ENCODE results near the gene CSF2. TPM values are rescaled to one million over a fixed set of nuclear protein-coding genes. Genes with fewer than 3 reads are reported as not detected.

Gene CSF2
- total RNA-seq, 4 donors from 2014 or later, result not detected

- Histone ChIP-seq H3K27ac (no peak overlapping the region), H3K9me3 (no peaks in the 10 kb centered on the region), H3K36me3 (no peaks in the 10 kb centered on the region), H3K4me1 (no peaks in the 10 kb centered on the region), H3K4me3 (no peak overlapping the region), H3K27me3 (no peaks in the 10 kb centered on the region)
- intact Hi-C loops (cut with DNase I), result no loop called here
- TF ChIP-seq POLR2A (IDR thresholded peaks at IDR 0.05) (no peak), CTCF (IDR thresholded peaks at IDR 0.05) (no peak)
- DNase-seq, result no peak
- WGBS, 2 donors, result 60 to 80% methylated on average over 1 of the region's 2 CpGs
Observed at GRCh38 chr5:132027027-132027426, 46.6 kb upstream of the CSF2 start.

GRCh38 chr5:132029609-132030330 lies 43.8 kb upstream of the CSF2 start:
- WGBS, 2 donors, result 79 to 80% methylated on average over 4 of the region's 4 CpGs
- Histone ChIP-seq H3K4me1 (no peaks in the 10 kb centered on the region), H3K27ac (no peak overlapping the region), H3K27me3 (no peaks in the 10 kb centered on the region), H3K36me3 (no peaks in the 10 kb centered on the region), H3K4me3 (no peak overlapping the region), H3K9me3 (no peaks in the 10 kb centered on the region)
- intact Hi-C loops (cut with DNase I), result no loop called here
- DNase-seq, result no peak
- TF ChIP-seq POLR2A (IDR thresholded peaks at IDR 0.05) (no peak), CTCF (IDR thresholded peaks at IDR 0.05) (no peak)

- no peak for DNase-seq
- intact Hi-C loops (cut with DNase I), result no loop called here
Observed at GRCh38 chr5:132030610-132031009, 43.0 kb upstream of the CSF2 start.

GRCh38 chr5:132032196-132032595 lies 41.4 kb upstream of the CSF2 start:
- Histone ChIP-seq H3K4me1 (no peaks in the 10 kb centered on the region), H3K9me3 (no peaks in the 10 kb centered on the region), H3K27me3 (no peaks in the 10 kb centered on the region), H3K27ac (no peak overlapping the region), H3K4me3 (no peak overlapping the region), H3K36me3 (no peaks in the 10 kb centered on the region)
- intact Hi-C loops (cut with DNase I), result no loop called here
- TF ChIP-seq POLR2A (IDR thresholded peaks at IDR 0.05) (no peak), CTCF (IDR thresholded peaks at IDR 0.05) (no peak)
- no peak for DNase-seq

More at GRCh38 chr5:132030610-132031009, 43.0 kb upstream of the CSF2 start:
- 85 to 93% methylated on average over 2 of the region's 2 CpGs for WGBS, 2 donors
- H3K27me3 ChIP-seq, result no peaks in the 10 kb centered on the region
- TF ChIP-seq POLR2A (IDR thresholded peaks at IDR 0.05), result no peak
- no peak for TF ChIP-seq CTCF (IDR thresholded peaks at IDR 0.05)
- H3K36me3 ChIP-seq, result no peaks in the 10 kb centered on the region
- no peak overlapping the region for H3K27ac ChIP-seq
- no peaks in the 10 kb centered on the region for H3K4me1 ChIP-seq
- no peaks in the 10 kb centered on the region for H3K9me3 ChIP-seq
- H3K4me3 ChIP-seq, result no peak overlapping the region

- no peak overlapping the region for H3K4me3 ChIP-seq
- no peak overlapping the region for H3K27ac ChIP-seq
- no peaks in the 10 kb centered on the region for H3K27me3 ChIP-seq
- 57 to 59% methylated on average over 4 of the region's 4 CpGs for WGBS, 2 donors
- intact Hi-C loops (cut with DNase I), result no loop called here
- TF ChIP-seq CTCF (IDR thresholded peaks at IDR 0.05) (no peak), POLR2A (IDR thresholded peaks at IDR 0.05) (no peak)
- no peaks in the 10 kb centered on the region for H3K9me3 ChIP-seq
- H3K36me3 ChIP-seq, result no peaks in the 10 kb centered on the region
- no peaks in the 10 kb centered on the region for H3K4me1 ChIP-seq
- DNase-seq, result no peak
Observed at GRCh38 chr5:132033122-132033521, 40.5 kb upstream of the CSF2 start.

Measured in esophagus squamous epithelium (tissue), 5 donors.